CD4-positive, alpha-beta T cell treated with Interleukin-6 at 100 ng/mL for 8 hours (primary cell): ENCODE data around the gene COA1.
"Not testable (repeated sequence)": the region's sequence is repeated elsewhere in the genome, so short reads cannot be mapped to it uniquely, and the experiment has no call there.

ENCODE experiments used
- DNase-seq: peaks from one replicate; pipeline ENCODE4 v3.0.0-alpha.2; 2020; ENCODE audit warnings: mixed read lengths, low spot score

Gene COA1

GRCh38 chr7:43729214-43729923 is at the start of gene COA1:
Gene COA1 (minus strand): TSS chr7:43729523. CDS start chr7:43648614, 80,909 bp downstream.
- peak; percentile 78 for DNase-seq

GRCh38 chr7:43778293-43779044 is 49.1 kb upstream of the COA1 start:
- not testable (repeated sequence) for DNase-seq

DNA sequence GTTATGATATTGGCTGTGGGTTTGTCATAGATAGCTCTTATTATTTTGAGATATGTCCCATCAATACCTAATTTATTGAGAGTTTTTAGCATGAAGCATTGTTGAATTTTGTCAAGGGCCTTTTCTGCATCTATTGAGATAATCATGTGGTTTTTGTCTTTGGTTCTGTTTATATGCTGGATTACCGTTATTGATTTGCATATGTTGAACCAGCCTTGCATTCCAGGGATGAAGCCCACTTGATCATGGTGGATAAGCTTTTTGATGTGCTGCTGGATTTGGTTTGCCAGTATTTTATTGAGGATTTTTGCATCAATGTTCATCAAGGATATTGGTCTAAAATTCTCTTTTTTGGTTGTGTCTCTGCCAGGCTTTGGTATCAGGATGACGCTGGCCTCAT is 45.9 kb upstream of the COA1 start:
- not testable (repeated sequence) for DNase-seq

DNA sequence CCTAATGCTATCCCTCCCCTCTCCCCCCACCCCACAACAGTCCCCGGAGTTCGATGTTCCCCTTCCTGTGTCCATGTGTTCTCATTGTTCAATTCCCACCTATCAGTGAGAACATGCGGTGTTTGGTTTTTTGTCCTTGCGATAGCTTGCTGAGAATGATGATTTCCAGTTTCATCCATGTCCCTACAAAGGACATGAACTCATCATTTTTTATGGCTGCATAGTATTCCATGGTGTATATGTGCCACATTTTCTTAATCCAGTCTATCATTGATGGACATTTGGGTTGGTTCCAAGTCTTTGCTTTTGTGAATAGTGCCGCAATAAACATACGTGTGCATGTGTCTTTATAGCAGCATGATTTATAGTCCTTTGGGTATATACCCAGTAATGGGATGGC is 43.9 kb upstream of the COA1 start:
- not testable (repeated sequence) for DNase-seq

GRCh38 chr7:43771573-43771972 is 42.2 kb upstream of the COA1 start:
- DNase-seq: no peak

DNA sequence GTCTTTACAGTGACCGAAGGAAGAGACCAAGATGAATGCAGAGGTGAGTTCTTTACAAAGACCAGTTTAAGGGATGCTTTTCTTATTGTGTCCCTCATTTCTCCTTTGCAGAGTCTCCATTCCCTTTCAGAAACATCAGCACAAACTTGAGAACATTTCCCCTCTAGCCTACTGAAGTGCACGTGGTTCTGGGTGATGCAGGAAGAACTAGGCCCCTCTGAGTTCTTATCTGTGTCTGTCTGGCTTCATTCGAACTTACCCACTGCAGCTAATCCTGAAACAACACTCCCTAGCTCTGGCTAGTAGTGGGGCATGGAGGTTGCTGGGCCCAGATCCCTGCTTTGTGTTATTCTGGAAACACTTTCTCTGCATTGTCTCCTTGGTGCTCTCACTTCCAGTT is 41.8 kb upstream of the COA1 start:
- no peak for DNase-seq

GRCh38 chr7:43769791-43770465 is 40.6 kb upstream of the COA1 start:
- DNase-seq: no peak

DNA sequence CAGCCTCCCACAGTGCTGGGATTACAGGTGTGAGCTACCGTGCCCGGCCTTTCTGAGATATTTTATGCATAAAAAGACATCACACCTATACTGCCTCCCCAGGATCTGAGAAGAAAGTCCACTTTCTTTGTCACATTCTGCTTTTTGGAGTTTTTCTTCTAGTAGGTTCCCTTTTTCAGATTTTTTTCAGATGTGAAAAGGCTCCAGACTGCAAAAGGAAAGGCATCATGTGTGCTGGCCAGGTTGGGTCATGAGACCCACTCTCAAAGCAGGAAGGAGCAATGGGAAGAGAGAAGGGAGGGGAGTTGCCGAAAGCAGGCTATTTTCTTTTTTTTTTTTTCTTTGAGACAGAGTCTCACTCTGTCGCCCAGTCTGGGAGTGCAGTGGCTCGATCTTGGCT is 40.0 kb upstream of the COA1 start:
- no peak for DNase-seq

DNA sequence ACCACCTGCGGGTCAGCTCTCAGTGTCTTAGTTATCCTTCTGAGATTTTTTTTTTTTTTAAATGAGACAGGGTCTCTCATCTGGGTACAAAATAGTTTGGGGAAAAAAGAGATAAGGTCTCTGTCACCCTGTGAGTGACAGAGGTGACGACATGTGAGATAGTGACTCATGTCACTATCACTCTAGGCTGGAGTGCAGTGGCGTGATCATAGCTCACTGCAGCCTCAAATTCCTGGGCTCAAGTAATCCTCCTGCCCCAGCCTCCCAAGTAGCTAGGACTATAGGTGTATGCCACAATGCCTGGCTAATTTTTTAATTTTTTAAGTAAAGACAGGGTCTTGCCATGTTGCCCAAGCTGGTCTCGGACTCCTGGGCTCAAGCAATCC is 39.6 kb upstream of the COA1 start:
- no peak for DNase-seq

DNA sequence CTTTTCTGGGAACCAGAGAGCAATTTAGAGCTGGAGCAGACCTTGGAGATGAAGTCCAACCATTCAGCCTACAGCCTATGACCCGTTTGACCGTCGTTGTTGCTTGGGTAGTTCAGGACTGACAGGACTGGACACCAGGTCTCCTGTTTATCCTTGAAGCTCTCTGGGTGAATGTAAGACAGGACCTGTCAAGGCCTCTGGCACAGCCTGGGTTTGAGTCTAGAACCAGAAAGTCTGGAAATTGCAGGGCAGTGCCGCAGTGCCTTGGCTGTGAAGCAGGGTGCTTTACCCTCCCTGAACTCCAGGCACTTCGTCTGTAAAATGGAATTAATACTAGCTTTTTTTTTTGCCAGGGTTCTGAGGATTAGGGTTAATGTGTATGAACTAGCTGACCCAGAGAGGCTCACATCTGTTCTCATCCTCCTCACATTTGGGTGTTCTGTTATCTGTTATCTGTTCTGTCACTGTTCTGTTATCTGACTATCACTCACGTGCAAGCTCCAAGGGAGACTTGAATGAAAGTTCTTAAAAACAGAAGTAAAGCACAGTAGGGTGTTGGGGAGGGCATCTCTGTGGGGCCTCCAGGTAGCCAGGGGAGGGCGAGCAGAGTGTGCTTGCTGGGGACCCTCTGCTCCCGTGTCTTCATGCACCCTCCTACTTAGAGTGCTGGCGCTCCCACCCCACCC is 39.0 kb upstream of the COA1 start:
- DNase-seq: no peak

DNA sequence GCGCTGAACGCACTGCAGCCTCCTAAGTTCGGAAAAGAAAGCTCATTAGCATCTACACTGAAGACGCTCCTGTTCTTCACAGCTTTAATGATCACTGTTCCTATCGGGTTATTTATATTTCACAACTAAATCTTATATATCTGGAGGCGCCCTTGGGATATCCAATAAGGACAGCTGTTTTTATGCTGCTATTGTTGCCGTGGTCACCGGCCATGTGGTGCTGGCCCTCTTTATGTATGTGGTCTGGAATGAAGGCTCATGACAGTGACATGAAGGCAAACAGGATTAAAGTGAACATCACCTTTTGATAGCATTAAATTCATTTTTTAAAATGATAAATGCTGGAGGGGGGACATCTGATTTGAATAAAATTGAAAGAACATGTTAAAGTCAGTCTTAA is 38.0 kb upstream of the COA1 start:
- DNase-seq: no peak

DNA sequence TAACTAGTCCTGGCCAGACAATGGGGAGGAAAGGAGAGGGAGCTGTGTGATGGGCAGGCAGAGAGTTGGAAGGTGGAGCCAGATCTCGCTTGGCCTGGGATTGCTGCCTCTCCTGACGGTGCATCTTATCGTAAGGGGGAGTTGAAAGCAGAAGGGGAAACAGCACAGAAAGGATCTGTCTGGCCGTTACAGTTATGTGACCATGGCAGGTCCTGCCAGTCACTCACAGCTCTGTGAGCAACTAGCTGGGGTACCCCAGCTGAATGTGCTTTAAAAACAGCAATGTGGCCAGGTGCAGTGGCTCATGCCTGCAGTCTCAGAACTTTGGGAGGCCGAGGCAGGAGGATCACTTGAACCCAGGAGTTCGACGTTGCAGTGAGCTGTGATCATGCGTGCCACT is 37.2 kb upstream of the COA1 start:
- no peak for DNase-seq

- DNase-seq: no peak
Observed at GRCh38 chr7:43764807-43765491, 35.6 kb upstream of the COA1 start.

DNA sequence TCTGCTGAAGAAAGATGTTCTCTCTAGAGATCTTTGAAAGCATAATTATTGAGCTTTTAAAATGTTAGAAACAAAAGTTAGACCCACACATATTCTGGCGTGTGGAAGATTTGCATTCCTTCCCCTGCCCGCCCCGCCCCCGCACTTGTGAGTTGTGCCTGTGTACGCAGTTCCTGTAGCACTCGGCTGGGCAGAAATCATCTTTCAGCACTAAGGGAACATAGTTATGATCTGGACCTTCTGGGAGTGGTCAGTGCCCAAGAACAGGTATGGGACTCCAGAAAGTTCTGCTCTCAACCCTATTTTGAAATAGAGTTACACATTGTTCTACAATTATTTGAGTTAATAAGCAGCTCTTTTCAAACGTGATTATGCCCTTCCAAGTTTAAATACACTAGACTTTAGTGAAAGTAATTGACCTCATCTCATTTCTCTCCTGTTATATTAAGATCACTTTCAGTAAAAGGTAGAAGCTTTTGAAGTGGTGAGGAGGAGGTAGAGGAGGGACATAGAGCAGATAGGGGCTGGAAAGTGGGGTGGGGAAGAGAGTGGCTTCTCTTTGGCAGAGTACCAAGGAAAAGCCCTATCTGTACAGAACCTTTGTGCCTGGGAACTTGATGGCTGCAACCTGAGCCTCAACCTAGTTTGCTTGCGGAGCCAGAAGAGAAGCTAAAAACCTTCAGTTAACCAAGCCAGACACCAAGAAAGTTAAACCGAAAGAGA is 34.9 kb upstream of the COA1 start:
- no peak for DNase-seq

DNA sequence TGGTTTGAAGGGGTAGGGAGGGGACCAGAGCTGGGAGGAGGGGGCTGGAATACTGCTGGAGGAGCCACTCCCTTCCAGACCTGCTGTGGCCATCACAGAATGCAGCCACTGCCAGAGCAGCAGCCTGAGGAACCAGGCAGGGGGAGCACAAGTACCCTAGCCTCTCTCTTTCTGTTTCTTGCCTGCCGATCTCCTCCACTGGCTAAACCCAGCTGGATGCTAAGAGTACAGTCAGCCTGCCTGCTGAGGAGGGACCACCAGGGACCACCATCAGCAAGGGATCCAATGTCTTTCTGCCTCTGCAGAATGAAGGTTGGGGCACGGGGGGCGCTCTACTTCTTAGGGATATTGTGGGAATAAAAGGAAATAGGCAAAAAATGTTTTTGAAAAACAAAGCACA is 33.9 kb upstream of the COA1 start:
- no peak for DNase-seq

DNA sequence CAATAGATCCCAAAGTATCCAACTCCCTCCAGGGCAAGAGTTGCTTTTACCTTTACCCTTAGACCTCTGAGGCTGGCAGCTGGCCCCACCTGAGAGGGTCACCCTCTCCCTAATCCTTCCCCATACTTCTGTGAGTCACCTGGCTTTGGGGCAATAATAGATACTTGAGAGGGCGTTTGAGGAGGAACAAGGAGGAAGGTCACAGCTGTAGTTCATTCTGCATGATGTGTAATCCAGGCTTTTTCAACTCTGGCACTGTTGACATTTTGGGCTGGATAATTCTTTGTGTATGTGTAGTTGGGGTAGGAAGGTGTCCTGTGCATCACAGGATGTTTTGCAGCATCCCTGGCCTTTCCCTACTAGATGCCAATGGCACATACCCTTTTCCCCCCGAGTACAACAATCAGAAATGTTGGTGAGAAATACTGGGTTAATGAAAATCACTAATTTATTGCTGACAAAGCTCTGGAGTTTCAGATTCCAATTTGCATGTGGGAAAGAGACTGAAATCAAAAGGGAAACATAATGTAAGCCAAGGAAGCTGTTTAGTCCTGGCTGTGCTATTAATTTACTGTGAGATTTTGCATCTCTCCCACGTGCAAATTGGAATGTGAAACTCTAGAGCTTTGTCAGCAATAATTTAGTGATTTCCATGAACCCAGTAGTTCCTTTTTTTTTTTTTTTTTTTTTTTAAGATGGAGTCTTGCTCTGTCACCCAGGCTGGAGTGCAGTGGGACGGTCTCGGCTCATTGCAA is 32.8 kb upstream of the COA1 start:
- DNase-seq: no peak

GRCh38 chr7:43761382-43761781 is 32.1 kb upstream of the COA1 start:
- DNase-seq: no peak

GRCh38 chr7:43760861-43761260 is 31.5 kb upstream of the COA1 start:
- no peak for DNase-seq

- DNase-seq: peak; percentile 24
Observed at GRCh38 chr7:43758822-43759683, 29.7 kb upstream of the COA1 start.
